ENCODE results near the gene LAYN. TPM values are rescaled to one million over a fixed set of nuclear protein-coding genes. Genes with fewer than 3 reads are reported as not detected.

LAYN gene
- polyA plus RNA-seq, 1 experiment: 302 TPM

DNA sequence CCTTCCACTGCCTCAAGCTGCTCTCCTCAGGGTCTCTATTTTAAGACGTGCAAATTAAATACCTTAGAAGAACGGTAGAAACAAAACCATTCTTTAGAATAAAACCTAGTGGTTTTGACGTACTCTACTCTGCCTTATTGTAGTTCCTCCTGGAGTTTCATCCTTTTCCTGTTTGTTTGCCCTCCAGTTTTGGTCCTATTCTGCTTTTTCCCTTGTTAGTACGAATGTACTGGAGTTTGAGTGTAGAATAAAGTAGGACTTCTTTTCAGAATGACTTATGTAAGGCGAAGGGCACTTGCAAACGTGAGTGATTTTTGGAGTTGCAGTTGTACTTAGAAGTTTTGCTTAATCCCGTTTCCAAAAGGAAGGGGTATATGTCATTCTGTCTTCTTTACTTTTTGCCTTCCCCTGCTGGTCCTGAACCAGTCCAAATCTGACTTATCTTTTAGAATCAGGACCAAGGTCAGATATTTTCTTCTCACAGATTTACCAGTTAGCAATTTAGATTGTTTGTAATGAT is 63.2 kb downstream of the LAYN start:
- DNase-seq (ENCODE audit: low read depth): no peak
- POLR2A ChIA-PET: interaction anchor here (0.6 kb wide), 1 partner anchor 25 kb away, joined by 3 read pairs; no protein-coding TSS in a partner anchor
- H3K27me3 ChIP-seq (ENCODE audit: control insufficient read depth, insufficient read depth, low read length): no peaks in the 10 kb centered on the region

DNA sequence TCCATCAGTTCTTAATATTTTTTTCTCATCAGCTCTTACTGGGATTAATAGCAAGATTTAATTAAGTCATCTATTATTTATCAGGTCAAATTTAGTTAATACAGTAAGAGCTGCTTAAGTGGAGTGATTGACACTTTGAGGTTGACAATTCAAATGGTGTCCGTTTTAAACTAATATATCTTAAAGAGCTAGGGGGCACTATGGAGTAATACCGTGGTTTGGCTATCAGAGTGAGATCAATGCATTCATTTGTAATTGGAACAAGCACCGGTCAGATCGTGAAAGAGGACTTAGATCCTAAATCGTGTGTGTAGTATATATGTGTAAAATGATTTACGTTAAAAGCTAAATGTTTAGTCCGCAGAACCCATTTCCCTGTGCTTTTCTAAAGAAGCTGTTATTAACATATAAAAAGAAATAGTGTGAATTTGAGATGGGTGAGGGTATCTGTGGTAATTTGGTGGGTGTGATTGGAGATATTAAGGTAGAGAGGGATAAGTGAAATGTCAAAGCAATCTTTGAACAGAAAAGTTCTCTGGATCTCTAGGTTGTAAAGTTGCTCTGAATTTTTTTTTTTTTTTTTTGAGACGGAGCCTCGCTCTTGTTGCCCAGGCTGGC is 64.0 kb downstream of the LAYN start:
- no peak for DNase-seq (ENCODE audit: low read depth)
- Histone ChIP-seq H3K27me3 (ENCODE audit: control insufficient read depth, insufficient read depth, low read length) (no peaks in the 10 kb centered on the region), H3K36me3 (ENCODE audit: control insufficient read depth, insufficient read depth, low read length) (no peaks in the 10 kb centered on the region), H3K4me3 (ENCODE audit: low read depth, low read length) (peak overlapping the region; percentile 99; the same call in 1 of the 2 replicates)
- ChIA-PET CTCF (interaction anchor here (0.7 to 4.1 kb wide), 32 partner anchors 8 to 266 kb away, joined by 3 to 41 read pairs (median 4); partner anchors contain the start of genes ALG9 and PPP2R1B), POLR2A (interaction anchor here (0.6 kb wide), 2 partner anchors 24 to 374 kb away, joined by 3 to 30 read pairs; no protein-coding TSS in a partner anchor)
- TF ChIP-seq, protein P1, sequence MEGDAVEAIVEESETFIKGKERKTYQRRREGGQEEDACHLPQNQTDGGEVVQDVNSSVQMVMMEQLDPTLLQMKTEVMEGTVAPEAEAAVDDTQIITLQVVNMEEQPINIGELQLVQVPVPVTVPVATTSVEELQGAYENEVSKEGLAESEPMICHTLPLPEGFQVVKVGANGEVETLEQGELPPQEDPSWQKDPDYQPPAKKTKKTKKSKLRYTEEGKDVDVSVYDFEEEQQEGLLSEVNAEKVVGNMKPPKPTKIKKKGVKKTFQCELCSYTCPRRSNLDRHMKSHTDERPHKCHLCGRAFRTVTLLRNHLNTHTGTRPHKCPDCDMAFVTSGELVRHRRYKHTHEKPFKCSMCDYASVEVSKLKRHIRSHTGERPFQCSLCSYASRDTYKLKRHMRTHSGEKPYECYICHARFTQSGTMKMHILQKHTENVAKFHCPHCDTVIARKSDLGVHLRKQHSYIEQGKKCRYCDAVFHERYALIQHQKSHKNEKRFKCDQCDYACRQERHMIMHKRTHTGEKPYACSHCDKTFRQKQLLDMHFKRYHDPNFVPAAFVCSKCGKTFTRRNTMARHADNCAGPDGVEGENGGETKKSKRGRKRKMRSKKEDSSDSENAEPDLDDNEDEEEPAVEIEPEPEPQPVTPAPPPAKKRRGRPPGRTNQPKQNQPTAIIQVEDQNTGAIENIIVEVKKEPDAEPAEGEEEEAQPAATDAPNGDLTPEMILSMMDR (IDR thresholded peaks at IDR 0.05; ENCODE audit: insufficient read depth, low read depth, low read length): peak; percentile 62

More for the DNA sequence above, 63.2 kb downstream of the LAYN start:
- TF ChIP-seq, protein P1 (IDR thresholded peaks at IDR 0.05; ENCODE audit: insufficient read depth, low read depth, low read length): no peak
- CTCF ChIA-PET: interaction anchor here (0.6 to 4.1 kb wide), 25 partner anchors 9 to 239 kb away, joined by 3 to 41 read pairs (median 4); partner anchors contain the start of gene PPP2R1B
- peak overlapping the region; percentile 99 for H3K4me3 ChIP-seq (ENCODE audit: low read depth, low read length)
- H3K36me3 ChIP-seq (ENCODE audit: control insufficient read depth, insufficient read depth, low read length): no peaks in the 10 kb centered on the region

DNA sequence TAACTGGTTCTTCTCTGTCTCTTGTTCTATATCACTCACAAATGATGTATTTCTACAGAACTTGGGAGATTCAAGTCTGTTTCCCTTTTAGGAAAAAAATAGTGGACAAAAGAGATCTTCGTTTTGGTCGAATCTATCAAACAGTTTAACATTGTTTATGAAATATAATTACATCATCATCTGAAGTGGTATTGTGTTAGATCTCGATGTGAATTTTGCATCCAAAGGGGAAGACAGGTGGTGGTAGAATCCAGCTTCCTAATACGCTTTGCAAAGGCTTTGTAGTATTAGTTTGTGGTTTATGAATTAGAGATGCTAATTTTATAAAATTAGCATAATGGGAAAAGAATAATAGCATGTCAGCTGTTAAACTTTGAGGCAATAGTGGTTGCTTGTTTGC is 65.2 kb downstream of the LAYN start:
- no peak for DNase-seq (ENCODE audit: low read depth)
- Histone ChIP-seq H3K4me3 (ENCODE audit: low read depth, low read length) (no peak overlapping the region), H3K36me3 (ENCODE audit: control insufficient read depth, insufficient read depth, low read length) (no peaks in the 10 kb centered on the region), H3K27me3 (ENCODE audit: control insufficient read depth, insufficient read depth, low read length) (no peaks in the 10 kb centered on the region)
- TF ChIP-seq, protein P1 (IDR thresholded peaks at IDR 0.05; ENCODE audit: insufficient read depth, low read depth, low read length): no peak
- POLR2A ChIA-PET: no interaction called here
- CTCF ChIA-PET: interaction anchor here (1.0 to 1.3 kb wide), 2 partner anchors 160 to 171 kb away, joined by 3 to 5 read pairs; no protein-coding TSS in a partner anchor

DNA sequence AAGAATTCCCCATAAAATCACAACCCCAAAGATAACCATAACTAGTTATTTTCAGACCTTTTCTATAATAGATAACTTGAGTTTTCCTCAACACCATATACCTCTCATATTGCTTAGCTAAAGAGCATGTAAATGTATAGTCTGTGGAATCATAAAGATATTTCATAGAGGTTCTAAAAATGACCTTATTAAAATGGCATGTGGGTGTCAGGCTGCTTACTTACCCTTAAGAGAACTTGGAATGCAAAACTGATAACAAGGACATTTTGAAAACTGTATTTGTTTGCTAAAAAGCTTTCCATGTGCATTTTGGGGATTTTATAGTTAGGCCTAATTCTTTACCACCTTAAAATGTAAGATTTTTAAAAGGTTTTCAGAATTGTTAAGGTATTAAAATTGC is 66.5 kb downstream of the LAYN start:
- TF ChIP-seq, protein P1 (IDR thresholded peaks at IDR 0.05; ENCODE audit: insufficient read depth, low read depth, low read length): no peak
- DNase-seq (ENCODE audit: low read depth): no peak
- no peaks in the 10 kb centered on the region for H3K36me3 ChIP-seq (ENCODE audit: control insufficient read depth, insufficient read depth, low read length)
- ChIA-PET POLR2A (no interaction called here), CTCF (interaction anchor here (1.3 kb wide), 1 partner anchor 159 kb away, joined by 3 read pairs; no protein-coding TSS in a partner anchor)
- H3K4me3 ChIP-seq (ENCODE audit: low read depth, low read length): no peak overlapping the region
- no peaks in the 10 kb centered on the region for H3K27me3 ChIP-seq (ENCODE audit: control insufficient read depth, insufficient read depth, low read length)

DNA sequence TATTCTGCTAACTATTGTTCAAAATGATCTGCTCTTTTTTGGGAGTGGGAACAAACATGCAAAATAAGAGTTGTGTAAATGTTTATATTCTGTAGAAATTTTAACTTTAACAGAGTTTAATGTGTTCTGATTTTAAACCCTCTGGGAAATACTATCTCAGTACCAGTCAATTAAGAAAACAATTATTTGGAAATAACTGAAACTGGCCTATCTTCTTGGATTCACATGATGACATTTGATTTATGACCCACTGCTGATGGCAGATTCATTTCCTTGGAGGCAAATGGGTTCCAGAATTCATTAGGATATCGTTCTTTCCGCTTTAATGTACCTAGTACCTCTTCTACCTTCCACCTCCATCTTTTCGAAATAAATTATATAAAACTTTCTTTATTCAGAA is 67.2 kb downstream of the LAYN start:
- CTCF ChIA-PET: no interaction called here
- TF ChIP-seq, protein P1 (IDR thresholded peaks at IDR 0.05; ENCODE audit: insufficient read depth, low read depth, low read length): no peak
- POLR2A ChIA-PET: no interaction called here
- Histone ChIP-seq H3K27me3 (ENCODE audit: control insufficient read depth, insufficient read depth, low read length) (no peaks in the 10 kb centered on the region), H3K4me3 (ENCODE audit: low read depth, low read length) (no peak overlapping the region), H3K36me3 (ENCODE audit: control insufficient read depth, insufficient read depth, low read length) (no peaks in the 10 kb centered on the region)
- DNase-seq (ENCODE audit: low read depth): no peak
